ENCODE measurements around the gene POLR3C. TPM values are rescaled to one million over a fixed set of nuclear protein-coding genes. Genes with fewer than 3 reads are reported as not detected.
"Not testable (repeated sequence)": the region's sequence is repeated elsewhere in the genome, so short reads cannot be mapped to it uniquely, and the experiment has no call there.

POLR3C gene
- total RNA-seq, 1 experiment from 2014 or later, result 29.3 TPM

GRCh38 chr1:145806844-145807243, 17.2 kb upstream of the POLR3C start:
- no peak for DNase-seq
- Mint-ChIP-seq H3K27ac (ENCODE audit: unreplicated experiment) (no peak overlapping the region), H3K27me3 (ENCODE audit: unreplicated experiment) (no peaks in the 10 kb centered on the region), H3K36me3 (ENCODE audit: insufficient read depth, unreplicated experiment) (no peaks in the 10 kb centered on the region), H3K4me1 (ENCODE audit: low read depth, unreplicated experiment) (no peaks in the 10 kb centered on the region), H3K4me3 (ENCODE audit: low read depth, unreplicated experiment) (no peak overlapping the region), H3K9me3 (ENCODE audit: low read depth, unreplicated experiment) (no peaks in the 10 kb centered on the region)
- CTCF ChIA-PET, result no interaction called here
- intact Hi-C loops (cut with micrococcal nuclease; ENCODE audit: unreplicated experiment), result no loop called here
- BruUV-seq (replicated peaks), result no TSS peak
- TF ChIP-seq CTCF (IDR thresholded peaks at IDR 0.05; ENCODE audit: unreplicated experiment), result no peak

GRCh38 chr1:145812977-145813810, 10.8 kb upstream of the POLR3C start:
- H3K36me3 Mint-ChIP-seq (ENCODE audit: insufficient read depth, unreplicated experiment); BruUV-seq (replicated peaks); H3K9me3 Mint-ChIP-seq (ENCODE audit: low read depth, unreplicated experiment); H3K27ac Mint-ChIP-seq (ENCODE audit: unreplicated experiment); DNase-seq; H3K4me3 Mint-ChIP-seq (ENCODE audit: low read depth, unreplicated experiment); H3K27me3 Mint-ChIP-seq (ENCODE audit: unreplicated experiment); H3K4me1 Mint-ChIP-seq (ENCODE audit: low read depth, unreplicated experiment); CTCF ChIA-PET; intact Hi-C loops (cut with micrococcal nuclease; ENCODE audit: unreplicated experiment): not testable (repeated sequence)

- H3K9me3 Mint-ChIP-seq (ENCODE audit: low read depth, unreplicated experiment); CTCF ChIA-PET; H3K27ac Mint-ChIP-seq (ENCODE audit: unreplicated experiment); H3K4me1 Mint-ChIP-seq (ENCODE audit: low read depth, unreplicated experiment); H3K36me3 Mint-ChIP-seq (ENCODE audit: insufficient read depth, unreplicated experiment); intact Hi-C loops (cut with micrococcal nuclease; ENCODE audit: unreplicated experiment); BruUV-seq (replicated peaks); H3K4me3 Mint-ChIP-seq (ENCODE audit: low read depth, unreplicated experiment); H3K27me3 Mint-ChIP-seq (ENCODE audit: unreplicated experiment): not testable (repeated sequence)
- peak; percentile 6 for DNase-seq
These were observed 5.9 kb upstream of the POLR3C start for GRCh38 chr1:145818095-145818494.

- H3K4me1 Mint-ChIP-seq (ENCODE audit: low read depth, unreplicated experiment); H3K9me3 Mint-ChIP-seq (ENCODE audit: low read depth, unreplicated experiment); H3K27ac Mint-ChIP-seq (ENCODE audit: unreplicated experiment); BruUV-seq (replicated peaks); DNase-seq; H3K27me3 Mint-ChIP-seq (ENCODE audit: unreplicated experiment); CTCF ChIA-PET: not testable (repeated sequence)
- peak overlapping the region; percentile 89 for H3K4me3 Mint-ChIP-seq (ENCODE audit: low read depth, unreplicated experiment)
- intact Hi-C loops (cut with micrococcal nuclease; ENCODE audit: unreplicated experiment), result loop anchor here (5.0 to 10.0 kb wide), 2 partner anchors 41 to 88 kb away; no protein-coding TSS in a partner anchor
- H3K36me3 Mint-ChIP-seq (ENCODE audit: insufficient read depth, unreplicated experiment), result peaks cover 32% of the 10 kb centered on the region
These were observed 1.1 kb upstream of the POLR3C start for GRCh38 chr1:145822779-145823331.

GRCh38 chr1:145824499-145824842, 471 bp downstream of the POLR3C start:
- H3K27me3 Mint-ChIP-seq (ENCODE audit: unreplicated experiment), result no peaks in the 10 kb centered on the region
- peak overlapping the region; percentile 89 for H3K4me3 Mint-ChIP-seq (ENCODE audit: low read depth, unreplicated experiment)
- TF ChIP-seq CTCF (IDR thresholded peaks at IDR 0.05; ENCODE audit: unreplicated experiment), result no peak
- CTCF ChIA-PET, result interaction anchor here (0.6 to 1.8 kb wide), 4 partner anchors 21 to 140 kb away, joined by 3 to 7 read pairs (median 4); partner anchors contain the start of genes ANKRD34A, NUDT17, PIAS3 and POLR3GL
- intact Hi-C loops (cut with micrococcal nuclease; ENCODE audit: unreplicated experiment), result loop anchor here (5.0 to 10.0 kb wide), 2 partner anchors 42 to 90 kb away; no protein-coding TSS in a partner anchor
- no peaks in the 10 kb centered on the region for H3K9me3 Mint-ChIP-seq (ENCODE audit: low read depth, unreplicated experiment)
- no peak for DNase-seq
- TSS peak; percentile 66 for BruUV-seq (replicated peaks)
- no peaks in the 10 kb centered on the region for H3K4me1 Mint-ChIP-seq (ENCODE audit: low read depth, unreplicated experiment)
- peaks cover 38% of the 10 kb centered on the region for H3K36me3 Mint-ChIP-seq (ENCODE audit: insufficient read depth, unreplicated experiment)
- H3K27ac Mint-ChIP-seq (ENCODE audit: unreplicated experiment), result peak overlapping the region; percentile 76
